ENCODE results near the gene ALOX5AP.

GRCh38 chr13:30751183-30751933 lies 16.0 kb downstream of the ALOX5AP start:
- TF ChIP-seq POLR2A (IDR thresholded peaks at IDR 0.05) (no peak), CTCF (IDR thresholded peaks at IDR 0.05) (no peak)

Measured in vagina (tissue), 2 donors.